ENCODE results near the gene HUS1. TPM values are rescaled to one million over a fixed set of nuclear protein-coding genes. Genes with fewer than 3 reads are reported as not detected.

HUS1 gene
- total and polyA plus RNA-seq, 2 of the 13 experiments (the other 11 are each of a cell fraction or from before 2014, with no cell fraction given), result 14.8 to 16.9 TPM

- in situ Hi-C loops (cut with HindIII; ENCODE audit: extremely low pct_ligation_motif_present, low pct_unique_long_range_greater_than_20kb), result no loop called here
- CTCF ChIA-PET (ENCODE audit: low intra/inter-chr PET ratio, low total read pairs), result no interaction called here
Observed at GRCh38 chr7:47953822-47954221, 25.6 kb downstream of the HUS1 start.

More at GRCh38 chr7:47953822-47954221, 25.6 kb downstream of the HUS1 start:
- no peak for ATAC-seq
- WGBS (ENCODE audit: low lambda C conversion rate), result 98% methylated on average over 4 of the region's 4 CpGs
- TF ChIP-seq, protein P1, sequence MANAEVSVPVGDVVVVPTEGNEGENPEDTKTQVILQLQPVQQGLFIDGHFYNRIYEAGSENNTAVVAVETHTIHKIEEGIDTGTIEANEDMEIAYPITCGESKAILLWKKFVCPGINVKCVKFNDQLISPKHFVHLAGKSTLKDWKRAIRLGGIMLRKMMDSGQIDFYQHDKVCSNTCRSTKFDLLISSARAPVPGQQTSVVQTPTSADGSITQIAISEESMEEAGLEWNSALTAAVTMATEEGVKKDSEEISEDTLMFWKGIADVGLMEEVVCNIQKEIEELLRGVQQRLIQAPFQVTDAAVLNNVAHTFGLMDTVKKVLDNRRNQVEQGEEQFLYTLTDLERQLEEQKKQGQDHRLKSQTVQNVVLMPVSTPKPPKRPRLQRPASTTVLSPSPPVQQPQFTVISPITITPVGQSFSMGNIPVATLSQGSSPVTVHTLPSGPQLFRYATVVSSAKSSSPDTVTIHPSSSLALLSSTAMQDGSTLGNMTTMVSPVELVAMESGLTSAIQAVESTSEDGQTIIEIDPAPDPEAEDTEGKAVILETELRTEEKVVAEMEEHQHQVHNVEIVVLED (CRISPR knock-in tag; IDR thresholded peaks at IDR 0.05; ENCODE audit: borderline replicate concordance), result no peak
- TF ChIP-seq ZKSCAN5 (CRISPR knock-in tag; IDR thresholded peaks at IDR 0.05), result no peak
- no peak for TF ChIP-seq HNF4G (IDR thresholded peaks at IDR 0.05; ENCODE audit: borderline replicate concordance, low read depth, low read length)
- TF ChIP-seq HNF4G (CRISPR knock-in tag; IDR thresholded peaks at IDR 0.05; ENCODE audit: borderline replicate concordance, low read depth), result no peak
- no peak for TF ChIP-seq DBP (CRISPR knock-in tag; IDR thresholded peaks at IDR 0.05; ENCODE audit: not compliant biosample characterization)
- TF ChIP-seq, protein P2, sequence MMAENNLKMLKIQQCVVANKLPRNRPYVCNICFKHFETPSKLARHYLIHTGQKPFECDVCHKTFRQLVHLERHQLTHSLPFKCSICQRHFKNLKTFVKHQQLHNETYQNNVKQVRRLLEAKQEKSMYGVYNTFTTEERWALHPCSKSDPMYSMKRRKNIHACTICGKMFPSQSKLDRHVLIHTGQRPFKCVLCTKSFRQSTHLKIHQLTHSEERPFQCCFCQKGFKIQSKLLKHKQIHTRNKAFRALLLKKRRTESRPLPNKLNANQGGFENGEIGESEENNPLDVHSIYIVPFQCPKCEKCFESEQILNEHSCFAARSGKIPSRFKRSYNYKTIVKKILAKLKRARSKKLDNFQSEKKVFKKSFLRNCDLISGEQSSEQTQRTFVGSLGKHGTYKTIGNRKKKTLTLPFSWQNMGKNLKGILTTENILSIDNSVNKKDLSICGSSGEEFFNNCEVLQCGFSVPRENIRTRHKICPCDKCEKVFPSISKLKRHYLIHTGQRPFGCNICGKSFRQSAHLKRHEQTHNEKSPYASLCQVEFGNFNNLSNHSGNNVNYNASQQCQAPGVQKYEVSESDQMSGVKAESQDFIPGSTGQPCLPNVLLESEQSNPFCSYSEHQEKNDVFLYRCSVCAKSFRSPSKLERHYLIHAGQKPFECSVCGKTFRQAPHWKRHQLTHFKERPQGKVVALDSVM (CRISPR knock-in tag; IDR thresholded peaks at IDR 0.05), result no peak
- TF ChIP-seq, protein P3, sequence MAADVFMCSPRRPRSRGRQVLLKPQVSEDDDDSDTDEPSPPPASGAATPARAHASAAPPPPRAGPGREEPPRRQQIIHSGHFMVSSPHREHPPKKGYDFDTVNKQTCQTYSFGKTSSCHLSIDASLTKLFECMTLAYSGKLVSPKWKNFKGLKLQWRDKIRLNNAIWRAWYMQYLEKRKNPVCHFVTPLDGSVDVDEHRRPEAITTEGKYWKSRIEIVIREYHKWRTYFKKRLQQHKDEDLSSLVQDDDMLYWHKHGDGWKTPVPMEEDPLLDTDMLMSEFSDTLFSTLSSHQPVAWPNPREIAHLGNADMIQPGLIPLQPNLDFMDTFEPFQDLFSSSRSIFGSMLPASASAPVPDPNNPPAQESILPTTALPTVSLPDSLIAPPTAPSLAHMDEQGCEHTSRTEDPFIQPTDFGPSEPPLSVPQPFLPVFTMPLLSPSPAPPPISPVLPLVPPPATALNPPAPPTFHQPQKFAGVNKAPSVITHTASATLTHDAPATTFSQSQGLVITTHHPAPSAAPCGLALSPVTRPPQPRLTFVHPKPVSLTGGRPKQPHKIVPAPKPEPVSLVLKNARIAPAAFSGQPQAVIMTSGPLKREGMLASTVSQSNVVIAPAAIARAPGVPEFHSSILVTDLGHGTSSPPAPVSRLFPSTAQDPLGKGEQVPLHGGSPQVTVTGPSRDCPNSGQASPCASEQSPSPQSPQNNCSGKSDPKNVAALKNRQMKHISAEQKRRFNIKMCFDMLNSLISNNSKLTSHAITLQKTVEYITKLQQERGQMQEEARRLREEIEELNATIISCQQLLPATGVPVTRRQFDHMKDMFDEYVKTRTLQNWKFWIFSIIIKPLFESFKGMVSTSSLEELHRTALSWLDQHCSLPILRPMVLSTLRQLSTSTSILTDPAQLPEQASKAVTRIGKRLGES (CRISPR knock-in tag; IDR thresholded peaks at IDR 0.05; ENCODE audit: borderline replicate concordance), result no peak
- TF ChIP-seq CBX5 (CRISPR knock-in tag; IDR thresholded peaks at IDR 0.05; ENCODE audit: borderline replicate concordance), result no peak
- TF ChIP-seq, protein P4, sequence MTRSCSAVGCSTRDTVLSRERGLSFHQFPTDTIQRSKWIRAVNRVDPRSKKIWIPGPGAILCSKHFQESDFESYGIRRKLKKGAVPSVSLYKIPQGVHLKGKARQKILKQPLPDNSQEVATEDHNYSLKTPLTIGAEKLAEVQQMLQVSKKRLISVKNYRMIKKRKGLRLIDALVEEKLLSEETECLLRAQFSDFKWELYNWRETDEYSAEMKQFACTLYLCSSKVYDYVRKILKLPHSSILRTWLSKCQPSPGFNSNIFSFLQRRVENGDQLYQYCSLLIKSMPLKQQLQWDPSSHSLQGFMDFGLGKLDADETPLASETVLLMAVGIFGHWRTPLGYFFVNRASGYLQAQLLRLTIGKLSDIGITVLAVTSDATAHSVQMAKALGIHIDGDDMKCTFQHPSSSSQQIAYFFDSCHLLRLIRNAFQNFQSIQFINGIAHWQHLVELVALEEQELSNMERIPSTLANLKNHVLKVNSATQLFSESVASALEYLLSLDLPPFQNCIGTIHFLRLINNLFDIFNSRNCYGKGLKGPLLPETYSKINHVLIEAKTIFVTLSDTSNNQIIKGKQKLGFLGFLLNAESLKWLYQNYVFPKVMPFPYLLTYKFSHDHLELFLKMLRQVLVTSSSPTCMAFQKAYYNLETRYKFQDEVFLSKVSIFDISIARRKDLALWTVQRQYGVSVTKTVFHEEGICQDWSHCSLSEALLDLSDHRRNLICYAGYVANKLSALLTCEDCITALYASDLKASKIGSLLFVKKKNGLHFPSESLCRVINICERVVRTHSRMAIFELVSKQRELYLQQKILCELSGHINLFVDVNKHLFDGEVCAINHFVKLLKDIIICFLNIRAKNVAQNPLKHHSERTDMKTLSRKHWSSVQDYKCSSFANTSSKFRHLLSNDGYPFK (CRISPR knock-in tag; IDR thresholded peaks at IDR 0.05; ENCODE audit: borderline replicate concordance), result no peak
- no peak for TF ChIP-seq ZNF138 (CRISPR knock-in tag; IDR thresholded peaks at IDR 0.05; ENCODE audit: low read depth)
- no peak for TF ChIP-seq CSRNP2 (CRISPR knock-in tag; conservative IDR thresholded peaks at IDR 0.05; ENCODE audit: low read depth)
- TF ChIP-seq HCFC1 (IDR thresholded peaks at IDR 0.05; ENCODE audit: low read depth, low read length), result no peak
- DNase-seq (ENCODE audit: low spot score), result no peak
- H2AFZ ChIP-seq (ENCODE audit: low read length), result no peak overlapping the region
- intact Hi-C loops (cut with micrococcal nuclease; ENCODE audit: unreplicated experiment), result no loop called here
- no peaks in the 10 kb centered on the region for H4K20me1 ChIP-seq (ENCODE audit: insufficient read depth, low read length)
- no peak overlapping the region for H3K4me3 ChIP-seq (replicated peaks in 1 of 3; ENCODE audit: insufficient read depth in 1 of 3, low read depth in 2 of 3, low read length in 3 of 3)
- H3K4me1 ChIP-seq (ENCODE audit: insufficient read depth, low read length), result peaks cover 31% of the 10 kb centered on the region
- no peaks in the 10 kb centered on the region for H3K9me3 ChIP-seq (ENCODE audit: low read length)
- H3K79me2 ChIP-seq (ENCODE audit: insufficient read depth, low read length), result no peaks in the 10 kb centered on the region
- H3K27me3 ChIP-seq (ENCODE audit: control insufficient read depth in 1 of 2, insufficient read depth in 2 of 2, low read length in 2 of 2), result no peaks in the 10 kb centered on the region
- FAIRE-seq, result no peak
- POLR2A ChIA-PET, result no interaction called here
- no TSS peak for BruUV-seq (replicated peaks)
- no peaks in the 10 kb centered on the region; a peak in 1 of 5 replicates for H3K36me3 ChIP-seq (replicated peaks in 1 of 2; ENCODE audit: control insufficient read depth in 1 of 2, insufficient read depth in 2 of 2, low read length in 2 of 2)
- H3K9ac ChIP-seq (ENCODE audit: insufficient read depth, low read depth, low read length), result no peak overlapping the region
- no peak overlapping the region for H3K4me2 ChIP-seq (ENCODE audit: low read depth, low read length)
- no peak overlapping the region for H3K27ac ChIP-seq (ENCODE audit: extremely low read length, insufficient read depth, low read length)
